Measurements from ENCODE around the gene CAPZB.
"Not testable (repeated sequence)": the region's sequence is repeated elsewhere in the genome, so short reads cannot be mapped to it uniquely, and the experiment has no call there.

Gene CAPZB

DNA sequence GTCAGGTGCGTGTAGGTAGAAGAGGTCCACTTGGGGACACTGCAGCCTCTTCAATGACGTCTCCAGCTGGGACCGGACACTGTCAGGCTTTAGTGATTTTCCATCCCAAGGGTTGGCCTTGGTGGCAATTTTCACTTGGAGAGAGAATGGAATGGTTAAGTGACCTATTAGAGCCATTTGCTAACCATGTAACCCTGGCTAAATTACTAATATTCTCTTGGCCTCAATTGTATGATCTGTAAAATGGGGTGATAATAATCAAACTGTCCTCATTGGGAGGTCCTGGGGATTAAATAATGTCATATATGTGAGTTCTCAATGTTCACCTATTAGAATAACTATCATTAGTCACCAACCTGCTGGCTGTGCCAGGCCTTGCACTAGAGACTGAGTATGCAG lies 176.8 kb downstream of the CAPZB start:
- DNase-seq, result no peak

DNA sequence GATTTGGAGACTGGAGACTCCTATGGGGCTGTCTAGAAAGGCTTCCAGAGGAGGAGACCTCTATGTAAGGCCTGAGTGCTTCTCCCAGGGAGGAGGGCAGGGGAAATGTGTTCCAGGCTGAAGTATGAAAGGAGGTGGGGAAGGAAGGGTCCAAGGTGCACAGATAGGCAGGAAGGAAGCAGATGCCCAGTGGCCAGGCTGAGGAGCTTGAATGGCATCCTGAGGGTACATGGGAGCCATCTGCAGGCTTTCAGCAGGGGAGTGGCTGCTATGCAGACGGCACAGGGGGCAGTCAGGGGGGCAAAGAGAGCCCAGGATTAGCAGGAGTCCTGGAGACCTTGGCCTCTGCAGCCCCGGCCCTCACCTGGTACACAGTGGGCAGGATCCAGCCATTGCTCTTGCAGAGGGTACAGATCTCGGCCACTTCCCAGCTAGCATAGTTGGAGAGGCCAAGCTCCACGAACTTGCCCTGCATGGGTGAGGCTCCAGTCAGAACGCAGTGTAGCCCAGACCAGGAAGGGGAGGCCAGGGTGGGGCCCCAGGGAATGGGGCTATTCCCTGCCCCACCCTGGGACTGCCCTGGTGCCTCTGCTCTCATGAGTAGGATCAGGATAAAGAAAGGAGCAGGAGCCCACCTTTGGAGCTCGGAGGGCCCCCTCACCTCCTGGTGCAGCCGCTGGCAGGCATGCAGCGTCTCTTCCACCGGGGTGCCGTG lies 177.4 kb downstream of the CAPZB start:
- DNase-seq, result no peak

DNA sequence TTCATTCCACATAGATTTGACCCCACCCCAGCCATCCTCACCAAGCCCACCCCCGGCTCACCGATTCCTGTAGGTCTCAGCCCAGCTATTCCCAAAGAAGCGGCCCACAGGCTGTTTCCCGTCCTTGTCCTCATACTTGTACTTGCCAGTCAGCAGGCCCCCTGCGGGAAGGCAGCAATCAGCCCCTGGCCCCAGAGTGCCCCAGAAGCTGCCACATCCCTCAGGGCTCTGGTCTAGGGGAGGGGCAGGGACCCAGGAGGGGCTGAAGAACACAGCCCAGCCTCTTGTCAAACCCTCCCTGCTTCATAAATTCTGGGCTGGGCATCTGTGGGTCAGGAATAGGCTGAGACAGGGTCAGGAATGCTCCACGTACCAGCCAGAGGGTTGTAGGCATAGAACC lies 178.4 kb downstream of the CAPZB start:
- DNase-seq, result no peak

- DNase-seq, result no peak
These were observed 179.5 kb downstream of the CAPZB start for GRCh38 chr1:19305880-19306279.

DNA sequence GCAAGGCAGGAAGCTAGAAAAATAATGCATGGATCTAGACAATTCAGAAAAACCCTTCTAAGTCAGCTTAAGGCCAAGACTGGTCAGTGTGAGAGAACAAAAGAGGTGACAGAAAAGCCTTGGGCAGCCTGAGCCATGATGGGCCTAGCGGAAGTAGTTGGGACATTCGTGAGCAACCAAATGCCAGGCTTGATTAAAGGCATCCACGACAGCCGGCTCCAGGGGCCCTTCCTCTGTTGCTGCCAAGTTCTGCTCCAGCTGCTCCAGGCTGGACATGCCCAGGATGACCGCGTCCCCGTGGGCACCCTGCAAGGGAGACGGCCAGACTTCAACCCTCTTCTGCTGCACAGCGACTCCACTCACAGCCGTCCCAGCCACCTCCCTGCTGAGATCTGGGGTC lies 181.3 kb downstream of the CAPZB start:
- DNase-seq, result not testable (repeated sequence)

DNA sequence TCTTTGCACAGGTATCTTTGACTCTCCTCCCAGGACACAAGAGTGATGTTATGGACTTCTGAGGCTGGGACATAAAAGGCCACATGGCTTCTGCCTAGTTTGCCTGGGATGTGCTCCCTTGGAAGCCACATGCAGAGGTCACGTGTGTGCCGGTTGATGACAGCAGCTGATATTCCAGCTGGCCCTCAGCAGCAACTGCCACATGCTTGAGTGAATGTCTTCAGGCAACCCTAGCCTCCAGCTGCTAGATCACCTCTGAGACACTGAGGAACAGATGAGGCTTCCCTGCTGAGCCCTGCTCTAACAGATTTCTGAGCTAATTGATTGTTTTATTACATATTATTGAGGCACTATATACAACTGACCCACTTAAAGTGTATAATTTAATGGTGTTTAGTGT lies 185.1 kb downstream of the CAPZB start:
- no peak for DNase-seq

DNA sequence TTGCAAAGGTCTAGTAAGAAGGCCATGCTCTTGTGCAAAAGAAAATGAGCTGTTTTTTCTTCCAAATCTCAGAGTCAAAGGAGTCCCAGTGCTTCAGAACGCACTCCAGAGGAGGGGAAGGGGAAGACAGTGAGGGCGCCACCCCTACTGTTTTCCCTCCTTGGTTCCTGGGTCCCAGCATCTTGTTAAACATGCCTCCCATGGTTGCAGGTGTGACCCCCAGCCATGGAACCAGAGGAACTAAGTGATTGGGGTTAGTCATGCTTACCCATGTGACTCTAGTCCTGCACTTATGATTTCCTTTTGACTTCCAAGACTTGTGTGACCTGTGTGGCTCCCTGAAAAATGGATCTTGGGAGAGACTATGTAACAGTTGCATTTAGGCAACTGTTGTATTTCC lies 190.7 kb downstream of the CAPZB start:
- DNase-seq, result no peak

GRCh38 chr1:19289244-19289643 lies 196.1 kb downstream of the CAPZB start:
- no peak for DNase-seq

Data from fibroblast of skin of abdomen (primary cell).